GM23248 (cell line): ENCODE results near the gene GLT1D1.

Source experiments
- EZH2 ChIP-seq: fragments of 200-600 bp; sonication (generic); IDR thresholded peaks from 2 replicates; pipeline ENCODE4 v1.6.1; 2018; ENCODE audit warnings: antibody characterized with exemption, mild to moderate bottlenecking; ENCODE audit not compliant: insufficient read depth, poor library complexity, severe bottlenecking
- EZH2phosphoT487 ChIP-seq: fragments of 200-600 bp; sonication (generic); IDR thresholded peaks from 2 replicates; pipeline ENCODE4 v1.6.1; 2018; ENCODE audit warnings: antibody characterized with exemption, moderate library complexity, mild to moderate bottlenecking, low read depth; ENCODE audit not compliant: insufficient read depth

DNA sequence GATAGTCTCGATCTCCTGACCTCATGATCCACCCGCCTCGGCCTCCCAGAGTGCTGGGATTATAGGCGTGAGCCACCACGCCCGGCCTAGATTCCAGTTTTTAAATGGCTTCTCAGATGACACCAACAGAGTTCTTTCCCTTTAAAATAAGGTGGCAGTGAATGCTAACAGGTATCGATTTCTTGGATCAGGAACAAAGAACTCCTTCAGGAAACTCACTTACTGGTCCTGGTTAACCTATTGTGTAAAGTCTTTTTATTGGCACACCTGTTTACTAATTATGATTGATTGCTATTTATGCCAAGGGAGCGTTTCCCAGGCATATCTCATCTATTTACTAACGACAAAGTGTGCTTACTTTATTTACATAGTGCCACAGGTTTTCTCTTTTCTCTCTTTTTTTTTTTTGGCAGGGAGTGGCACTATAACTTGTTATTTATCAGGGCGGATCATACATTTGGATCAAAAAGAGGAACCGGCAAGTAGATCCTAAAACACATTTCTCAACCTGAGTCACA, 89.7 kb downstream of the GLT1D1 start:
- TF ChIP-seq EZH2phosphoT487 (no peak), EZH2 (no peak)
